Measurements from ENCODE around the gene ABHD17C.

DNA sequence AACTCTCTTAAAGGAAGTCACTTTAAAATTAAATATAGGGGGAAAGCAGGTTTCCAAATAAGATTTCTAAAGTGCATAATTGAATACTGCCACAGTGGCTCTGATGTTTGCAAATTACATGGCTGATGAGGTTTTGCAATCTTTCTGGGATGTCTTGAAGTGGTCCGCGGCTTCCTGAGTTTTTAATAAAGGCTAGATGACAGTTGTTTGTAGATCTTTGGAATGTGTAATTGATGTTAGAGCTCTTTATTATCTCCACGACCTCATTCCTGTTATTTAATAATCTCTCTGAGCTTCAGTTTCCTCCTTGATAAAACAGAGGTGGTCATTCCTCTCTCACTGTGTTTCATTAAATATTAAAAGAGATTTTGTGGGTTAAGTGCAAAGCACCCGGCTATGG, 57.1 kb downstream of the ABHD17C start:
- TF ChIP-seq, protein P1, sequence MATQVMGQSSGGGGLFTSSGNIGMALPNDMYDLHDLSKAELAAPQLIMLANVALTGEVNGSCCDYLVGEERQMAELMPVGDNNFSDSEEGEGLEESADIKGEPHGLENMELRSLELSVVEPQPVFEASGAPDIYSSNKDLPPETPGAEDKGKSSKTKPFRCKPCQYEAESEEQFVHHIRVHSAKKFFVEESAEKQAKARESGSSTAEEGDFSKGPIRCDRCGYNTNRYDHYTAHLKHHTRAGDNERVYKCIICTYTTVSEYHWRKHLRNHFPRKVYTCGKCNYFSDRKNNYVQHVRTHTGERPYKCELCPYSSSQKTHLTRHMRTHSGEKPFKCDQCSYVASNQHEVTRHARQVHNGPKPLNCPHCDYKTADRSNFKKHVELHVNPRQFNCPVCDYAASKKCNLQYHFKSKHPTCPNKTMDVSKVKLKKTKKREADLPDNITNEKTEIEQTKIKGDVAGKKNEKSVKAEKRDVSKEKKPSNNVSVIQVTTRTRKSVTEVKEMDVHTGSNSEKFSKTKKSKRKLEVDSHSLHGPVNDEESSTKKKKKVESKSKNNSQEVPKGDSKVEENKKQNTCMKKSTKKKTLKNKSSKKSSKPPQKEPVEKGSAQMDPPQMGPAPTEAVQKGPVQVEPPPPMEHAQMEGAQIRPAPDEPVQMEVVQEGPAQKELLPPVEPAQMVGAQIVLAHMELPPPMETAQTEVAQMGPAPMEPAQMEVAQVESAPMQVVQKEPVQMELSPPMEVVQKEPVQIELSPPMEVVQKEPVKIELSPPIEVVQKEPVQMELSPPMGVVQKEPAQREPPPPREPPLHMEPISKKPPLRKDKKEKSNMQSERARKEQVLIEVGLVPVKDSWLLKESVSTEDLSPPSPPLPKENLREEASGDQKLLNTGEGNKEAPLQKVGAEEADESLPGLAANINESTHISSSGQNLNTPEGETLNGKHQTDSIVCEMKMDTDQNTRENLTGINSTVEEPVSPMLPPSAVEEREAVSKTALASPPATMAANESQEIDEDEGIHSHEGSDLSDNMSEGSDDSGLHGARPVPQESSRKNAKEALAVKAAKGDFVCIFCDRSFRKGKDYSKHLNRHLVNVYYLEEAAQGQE (IDR thresholded peaks at IDR 0.05; ENCODE audit: insufficient read depth in 1 of 2, low read depth in 2 of 2, low read length in 2 of 2), result no peak
- TF ChIP-seq FOXP2 (optimal IDR thresholded peaks at IDR 0.05; ENCODE audit: borderline replicate concordance, extremely low read depth, extremely low read length, insufficient read depth) (no peak), TAF1 (IDR thresholded peaks at IDR 0.05; ENCODE audit: borderline replicate concordance, insufficient read depth, low read length) (no peak)
